Midbrain (tissue), 1 donor: Measurements from ENCODE around the gene MADD.

ENCODE experiments used
- DNase-seq: peaks from one replicate; lab custom pipeline; 2025; lab: John Stamatoyannopoulos, UW

The MADD gene

DNA sequence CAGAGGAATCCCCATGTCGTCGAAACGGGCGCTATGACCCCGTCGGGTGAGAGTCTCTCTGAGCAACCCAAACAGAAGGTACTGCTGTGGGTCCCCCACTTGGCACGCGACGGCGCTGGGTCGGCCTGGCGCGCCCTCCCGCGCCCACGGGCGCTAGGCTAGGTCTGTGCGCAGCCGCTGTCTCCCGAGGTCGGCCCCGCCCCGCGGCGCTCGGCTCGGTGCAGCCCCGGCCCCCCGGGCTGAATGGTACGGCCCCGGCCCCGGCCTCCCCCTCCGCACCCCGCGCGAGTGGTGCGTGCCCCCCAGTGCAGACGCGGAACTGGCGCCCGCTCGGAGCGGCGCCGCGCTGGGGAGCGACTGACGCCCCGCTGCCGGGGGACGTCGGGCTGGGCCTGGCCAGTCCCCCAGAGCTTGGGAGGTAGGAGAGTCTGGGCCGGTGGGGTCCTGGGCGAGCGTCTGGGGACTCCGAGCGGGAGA is at the start of gene MADD:
MADD (plus strand) TSS at position 305 of the 477 bp plus-strand sequence.
- DNase-seq, result peak; percentile 89

DNA sequence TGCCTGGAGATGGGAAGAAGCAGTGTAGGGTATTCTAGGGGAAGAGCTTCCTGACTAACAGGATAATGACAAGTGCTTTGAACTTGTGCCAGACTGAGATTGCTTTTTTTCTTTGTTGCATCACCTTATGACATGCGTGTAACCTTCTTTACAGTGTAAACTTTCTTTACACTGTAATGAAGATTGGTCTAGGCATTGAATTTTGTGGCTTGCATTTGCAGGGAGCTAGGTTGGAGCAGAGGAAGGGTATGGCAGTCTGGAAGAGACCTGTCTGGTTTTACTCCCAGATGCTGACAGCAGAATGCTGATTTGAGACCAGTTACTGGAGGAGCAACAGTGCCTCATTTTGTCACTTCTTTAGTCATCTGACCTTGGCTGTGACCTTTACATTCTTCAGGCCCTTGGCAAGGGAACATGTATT is 49.5 kb upstream of the MADD start:
- no peak for DNase-seq

DNA sequence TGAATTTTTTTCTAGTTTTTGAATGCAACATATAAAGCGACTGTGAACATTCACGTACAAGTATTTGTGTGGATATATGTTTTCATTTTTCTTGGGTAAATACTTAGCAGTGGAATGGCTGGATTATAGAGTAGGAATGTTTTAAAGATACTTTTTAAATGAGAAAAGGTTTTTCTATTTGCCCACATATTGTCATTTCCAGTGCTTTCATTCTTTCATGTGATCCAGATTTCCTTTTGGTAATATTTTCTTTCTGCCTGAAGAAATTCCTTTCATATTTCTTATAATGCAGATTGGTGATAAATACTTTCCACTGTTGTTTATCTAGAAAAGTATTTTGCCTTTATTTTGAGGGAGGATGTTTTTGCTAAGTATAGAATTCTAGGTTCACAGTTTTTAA is 47.2 kb upstream of the MADD start:
- DNase-seq, result no peak

DNA sequence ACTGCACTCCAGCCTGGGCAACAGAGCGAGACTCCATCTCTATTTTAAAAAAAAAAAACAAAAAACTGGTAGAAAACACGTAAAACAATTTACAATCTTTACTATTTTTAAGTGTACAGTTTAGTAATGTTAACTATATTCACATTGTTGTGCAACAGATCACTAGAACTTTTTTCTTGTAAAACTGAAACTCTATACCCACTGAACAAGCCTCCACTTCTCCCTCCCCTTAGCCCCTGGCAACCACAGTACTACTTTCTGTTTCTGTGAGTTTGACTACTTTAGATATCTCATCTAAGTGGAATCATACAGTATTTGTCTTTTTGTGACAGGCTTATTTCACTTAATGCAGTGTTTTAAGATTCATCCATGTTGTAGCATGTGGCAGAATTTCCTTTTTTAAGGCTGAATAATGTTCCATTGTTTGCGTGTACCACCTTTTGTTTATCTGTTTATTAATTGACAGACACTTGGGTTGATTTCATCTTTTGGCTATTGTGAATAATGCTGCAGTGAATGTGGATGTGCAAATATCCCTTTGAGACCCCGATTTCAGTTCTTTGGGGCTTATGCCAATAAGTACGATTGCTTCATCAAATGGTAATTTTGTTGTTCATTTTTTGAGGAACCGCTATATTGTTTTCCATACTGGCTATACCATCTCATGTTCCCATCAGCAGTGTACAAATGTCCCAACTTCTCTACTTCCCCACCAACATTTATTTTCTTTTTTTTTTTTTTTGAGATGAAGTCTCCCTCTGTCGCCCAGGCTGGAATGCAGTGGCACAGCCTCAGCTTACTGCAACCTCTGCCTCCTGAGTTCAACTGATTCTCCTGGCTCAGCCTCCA is 44.2 kb upstream of the MADD start:
- DNase-seq, result no peak

DNA sequence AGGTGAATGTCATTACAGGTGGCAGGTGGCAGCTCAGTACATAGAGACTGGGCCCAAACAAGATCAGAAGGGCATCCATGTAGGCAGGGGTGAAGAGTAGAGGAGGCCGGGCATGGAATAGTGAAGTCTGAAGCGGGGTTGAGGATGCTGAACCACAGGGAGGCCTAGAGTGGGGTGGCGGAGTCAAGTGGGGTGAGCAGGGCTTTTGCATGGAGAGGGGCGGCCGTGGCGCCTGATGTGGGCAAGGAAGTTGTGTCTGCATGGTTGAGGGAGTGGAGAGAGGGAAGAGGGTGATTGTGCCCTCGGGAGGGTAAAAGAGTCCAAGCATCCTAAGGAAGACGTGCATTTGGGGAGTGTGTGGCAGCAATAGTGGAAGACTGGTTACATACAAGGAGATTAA is 40.8 kb upstream of the MADD start:
- no peak for DNase-seq

DNA sequence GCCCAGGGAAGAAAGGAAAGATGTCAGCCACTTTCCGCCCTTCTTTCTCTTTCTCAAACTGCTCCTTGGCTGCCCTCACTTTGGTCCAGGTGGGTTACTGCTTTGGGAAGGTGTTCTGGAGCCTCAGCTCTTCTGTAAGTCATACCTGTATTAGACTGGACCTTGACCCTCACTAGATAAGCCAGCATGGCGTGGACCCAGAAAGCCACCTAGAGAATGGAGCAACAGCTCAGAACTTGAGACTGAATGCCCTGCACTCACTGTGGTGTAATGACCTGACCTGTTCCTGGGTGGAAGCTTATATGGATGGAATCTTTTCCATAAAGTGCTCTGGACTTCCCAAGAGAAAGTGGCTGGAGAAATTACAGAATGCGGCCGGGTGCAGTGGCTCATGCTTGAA is 36.9 kb upstream of the MADD start:
- no peak for DNase-seq

DNA sequence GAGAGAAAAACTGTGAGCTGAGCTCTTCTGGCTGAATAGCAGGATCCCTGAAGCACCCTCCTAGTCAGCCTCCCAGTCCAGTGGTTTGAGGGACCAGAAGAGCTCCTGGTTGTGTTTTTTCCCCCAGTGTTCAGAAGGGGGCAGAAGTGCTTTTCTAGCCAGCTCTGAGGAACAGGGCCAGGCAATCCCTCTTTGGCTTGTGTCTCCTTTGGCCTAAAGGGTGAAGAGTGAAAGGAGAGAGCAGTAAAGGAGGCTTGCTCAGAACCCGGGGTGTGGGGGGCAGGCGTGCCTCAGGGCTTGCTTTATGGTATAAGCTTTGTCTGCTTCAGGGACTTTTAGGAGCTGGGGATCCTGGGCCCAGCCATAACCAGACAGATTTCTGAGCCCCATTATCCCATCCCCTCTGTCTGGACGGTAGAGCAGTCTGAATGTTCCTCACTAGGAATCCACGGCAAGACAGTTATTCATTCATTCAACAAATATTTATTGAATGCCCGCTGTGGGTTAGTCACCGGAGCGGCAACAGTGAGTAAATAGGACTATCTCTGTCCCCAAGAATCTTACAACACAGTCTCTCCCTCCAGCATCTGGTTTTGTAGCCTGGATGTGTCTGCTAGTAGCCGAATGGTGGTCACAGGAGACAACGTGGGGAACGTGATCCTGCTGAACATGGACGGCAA is 35.8 kb upstream of the MADD start:
- peak; percentile 19 for DNase-seq

DNA sequence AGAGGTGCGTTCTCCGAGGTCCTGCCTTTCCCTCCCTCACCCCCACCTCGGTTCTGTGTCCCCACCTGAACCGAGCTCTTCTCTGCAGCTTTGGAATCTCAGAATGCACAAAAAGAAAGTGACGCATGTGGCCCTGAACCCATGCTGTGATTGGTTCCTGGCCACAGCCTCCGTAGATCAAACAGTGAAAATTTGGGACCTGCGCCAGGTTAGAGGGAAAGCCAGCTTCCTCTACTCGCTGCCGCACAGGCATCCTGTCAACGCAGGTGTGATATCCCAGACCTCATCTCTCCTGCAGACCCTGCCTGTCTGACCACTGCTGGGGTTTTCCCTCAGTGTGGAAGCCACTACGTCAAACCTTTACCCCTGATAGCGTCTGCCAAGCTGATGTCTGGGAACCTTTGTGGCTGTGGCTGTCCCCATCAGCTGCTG is 35.2 kb upstream of the MADD start:
- no peak for DNase-seq

DNA sequence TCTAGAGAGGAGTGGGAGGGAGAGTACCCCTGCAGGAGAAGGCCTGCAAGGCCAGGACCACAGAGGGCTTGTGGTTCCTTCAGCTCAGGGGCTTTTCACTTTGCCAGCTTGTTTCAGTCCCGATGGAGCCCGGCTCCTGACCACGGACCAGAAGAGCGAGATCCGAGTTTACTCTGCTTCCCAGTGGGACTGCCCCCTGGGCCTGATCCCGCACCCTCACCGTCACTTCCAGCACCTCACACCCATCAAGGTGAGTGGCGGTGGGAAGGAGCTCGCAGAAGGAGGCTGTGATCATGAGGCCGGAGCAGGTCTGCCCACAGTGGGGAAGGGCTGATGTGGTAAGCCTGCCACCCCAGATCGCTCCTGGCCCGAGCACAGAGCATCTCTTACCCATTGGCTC is 34.8 kb upstream of the MADD start:
- DNase-seq, result no peak

DNA sequence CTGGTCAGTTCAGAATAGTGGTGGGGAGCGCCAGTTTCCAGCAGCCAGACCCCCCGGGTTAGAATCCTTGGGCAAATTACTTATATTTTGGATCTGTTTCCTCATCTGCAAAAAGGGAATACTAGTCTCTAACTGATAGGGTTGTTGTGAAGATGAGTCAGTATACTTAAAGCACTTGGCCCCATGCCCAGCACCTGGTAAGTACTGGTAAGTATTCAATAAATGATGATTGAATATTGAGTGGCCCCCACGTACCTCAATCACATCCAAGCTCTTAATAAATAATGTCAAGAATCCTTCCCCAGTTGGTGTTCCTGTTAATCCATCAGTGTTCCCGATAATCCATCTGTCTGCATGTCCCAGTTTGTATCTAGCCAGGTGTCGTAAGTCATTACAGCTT is 33.5 kb upstream of the MADD start:
- DNase-seq, result no peak

DNA sequence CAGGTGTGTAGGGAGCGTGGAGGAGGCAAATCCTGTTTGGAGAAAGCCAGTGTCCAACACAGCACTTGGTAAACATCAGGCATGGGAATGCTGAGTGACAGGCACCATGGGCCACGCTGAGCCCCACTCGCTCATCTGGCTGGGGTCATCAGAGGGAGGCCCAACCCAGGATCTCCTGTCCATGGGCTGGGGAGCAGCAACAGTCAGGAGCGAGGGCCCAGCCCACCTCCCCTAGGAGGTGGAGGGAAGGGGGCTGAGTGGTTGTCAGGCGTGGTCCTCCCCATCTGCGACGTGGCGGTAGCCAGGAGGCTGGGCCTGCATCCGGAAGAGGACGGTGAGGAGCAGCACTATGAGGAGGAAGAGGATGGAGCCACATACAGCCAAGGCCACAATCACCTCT is 30.1 kb upstream of the MADD start:
- DNase-seq, result no peak

DNA sequence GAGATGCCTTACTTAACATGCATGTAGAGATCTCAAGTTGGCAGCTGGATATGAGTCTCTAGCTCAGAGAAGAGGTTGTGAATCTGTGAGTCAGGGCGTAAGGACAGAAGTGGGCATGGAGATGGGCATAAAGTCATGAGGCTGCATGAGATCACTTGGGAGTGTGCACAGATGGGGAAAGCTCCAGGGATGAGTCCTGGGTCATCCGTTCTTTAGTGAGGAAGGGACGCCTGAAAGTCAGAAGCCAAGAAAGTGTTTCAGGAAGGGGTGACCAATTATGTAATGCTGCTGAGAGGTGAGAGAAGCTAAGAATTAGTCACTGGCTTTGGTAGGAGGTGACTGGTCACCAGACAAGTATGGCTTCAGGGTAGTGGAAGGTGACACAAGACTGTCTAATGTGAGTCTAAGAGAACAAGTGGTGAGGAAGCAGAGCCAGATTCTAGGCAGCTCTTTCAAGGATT is 28.1 kb upstream of the MADD start:
- DNase-seq, result no peak

DNA sequence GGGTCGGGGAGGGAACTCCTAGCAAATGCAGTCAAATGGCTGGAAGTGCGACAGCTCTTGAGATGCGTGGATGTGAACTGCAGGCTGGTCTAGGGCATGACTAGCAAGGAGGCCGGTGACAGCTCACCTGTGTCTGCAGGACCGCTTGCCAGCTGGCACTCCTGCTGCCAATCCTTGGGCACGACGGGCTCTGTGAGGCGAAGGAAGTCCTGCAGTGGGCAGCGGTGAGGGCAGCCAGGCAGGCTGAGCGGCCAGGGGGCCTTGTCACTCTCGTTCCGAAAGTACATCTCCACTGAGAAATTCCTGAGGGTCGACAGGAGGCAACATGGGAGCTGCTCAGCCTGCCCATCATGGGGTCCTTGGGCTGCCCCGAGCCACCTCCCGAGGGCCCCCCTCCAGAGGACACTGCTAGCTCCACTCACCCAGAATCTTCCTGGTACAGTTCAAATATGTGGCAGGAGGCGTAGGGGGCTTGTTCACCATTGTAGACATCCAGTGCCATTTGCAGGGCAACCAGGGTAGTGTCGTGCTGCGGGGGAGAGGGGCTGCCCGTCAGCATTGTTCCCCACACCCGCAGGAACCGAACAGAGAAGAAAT is 27.2 kb upstream of the MADD start:
- no peak for DNase-seq

DNA sequence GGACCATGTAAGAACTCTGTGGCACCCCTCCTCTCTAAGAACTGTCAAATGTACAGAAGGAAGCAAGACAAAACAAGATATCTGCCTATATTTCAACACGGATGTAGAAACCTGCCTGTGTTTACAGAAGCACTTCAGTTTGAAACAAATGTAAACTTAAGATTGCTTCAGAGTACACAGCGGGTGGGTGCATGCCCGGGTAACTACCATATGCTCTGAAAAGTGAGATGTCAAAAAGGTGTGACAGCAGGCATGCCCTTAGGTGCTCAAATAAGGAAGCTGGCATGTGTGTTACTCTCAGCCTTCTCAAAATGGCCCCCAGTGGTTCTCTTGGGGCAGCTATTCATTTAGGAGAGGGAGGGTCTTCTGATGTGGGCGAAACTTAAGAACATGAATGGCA is 26.5 kb upstream of the MADD start:
- DNase-seq, result no peak

DNA sequence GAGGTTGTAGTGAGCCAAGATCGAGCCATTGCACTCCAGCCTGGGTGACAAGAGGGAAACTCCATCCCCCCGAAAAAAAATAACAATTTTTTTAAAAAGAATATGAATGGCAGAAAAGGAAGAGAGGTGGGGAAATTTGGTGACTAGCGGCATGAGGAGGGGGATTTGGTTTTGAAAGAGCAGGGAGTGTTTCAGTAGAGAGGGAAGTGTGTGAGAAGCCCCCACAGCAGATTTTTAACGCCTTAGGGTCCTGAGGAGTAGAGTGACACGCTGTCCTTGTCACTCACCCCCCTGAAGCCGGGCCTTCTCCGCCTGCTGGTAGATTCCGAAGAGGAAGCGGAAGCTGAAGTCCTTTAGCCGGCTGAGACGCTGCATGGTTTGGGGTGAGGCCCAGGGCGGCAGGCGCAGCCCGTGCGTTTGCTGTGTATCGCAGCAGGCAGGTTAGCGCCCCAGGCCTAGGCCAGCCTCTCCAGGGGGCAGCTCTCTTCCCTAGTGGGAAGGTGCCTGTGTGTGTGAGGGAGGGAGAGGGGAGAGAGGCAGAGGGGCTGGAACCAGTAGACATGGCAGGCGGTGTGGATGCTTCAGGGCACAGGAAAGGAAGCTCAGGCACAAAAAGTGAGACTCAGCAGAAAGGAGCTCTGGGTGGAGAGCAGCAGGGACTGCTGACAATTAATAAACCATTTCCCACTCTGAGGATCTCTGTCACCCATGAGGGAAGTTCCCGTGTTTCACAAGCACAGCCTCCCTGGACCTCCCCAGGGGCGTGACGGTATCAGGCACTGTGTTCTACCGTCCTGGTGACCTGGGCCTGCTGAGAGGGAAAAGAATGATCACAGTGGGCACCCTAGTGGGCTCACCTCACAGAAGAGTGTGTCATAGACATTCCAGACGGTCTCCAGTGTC is 25.2 kb upstream of the MADD start:
- DNase-seq, result no peak

DNA sequence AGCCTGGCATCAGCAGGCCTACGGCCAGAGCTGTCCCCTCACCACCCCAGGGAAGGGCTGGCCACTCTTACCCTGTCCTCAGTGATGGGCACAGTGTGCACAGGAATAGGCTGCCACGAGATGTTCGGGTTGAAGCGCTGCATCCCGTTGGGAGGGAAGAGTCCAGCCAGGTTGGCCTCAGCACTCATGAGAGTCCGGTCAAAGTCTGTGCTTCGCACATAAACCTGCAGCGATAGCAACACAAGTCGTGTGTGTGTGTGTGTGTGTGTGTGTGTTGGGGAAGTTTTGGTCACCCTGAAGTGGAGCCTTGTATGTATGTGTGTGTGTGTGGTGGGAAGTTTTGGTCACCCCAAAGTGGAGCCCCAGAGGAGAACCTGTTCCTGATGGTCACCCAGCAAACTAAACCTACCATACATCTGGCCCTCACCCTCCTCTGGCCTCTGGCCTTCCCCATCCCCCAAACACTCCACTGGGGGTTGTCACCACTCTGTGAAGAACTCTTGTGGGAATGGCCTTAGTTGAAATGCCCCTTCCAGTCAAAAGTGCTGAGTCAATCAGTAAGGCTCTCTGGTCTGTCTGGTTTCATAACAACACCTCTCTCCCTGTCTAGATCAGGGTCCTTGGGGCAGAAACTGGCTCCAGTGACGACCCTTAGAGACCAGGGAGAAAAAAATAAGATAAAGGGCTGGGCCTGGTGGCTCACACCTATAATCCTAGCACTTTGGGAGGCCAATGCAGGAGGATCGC is 24.1 kb upstream of the MADD start:
- DNase-seq, result no peak

DNA sequence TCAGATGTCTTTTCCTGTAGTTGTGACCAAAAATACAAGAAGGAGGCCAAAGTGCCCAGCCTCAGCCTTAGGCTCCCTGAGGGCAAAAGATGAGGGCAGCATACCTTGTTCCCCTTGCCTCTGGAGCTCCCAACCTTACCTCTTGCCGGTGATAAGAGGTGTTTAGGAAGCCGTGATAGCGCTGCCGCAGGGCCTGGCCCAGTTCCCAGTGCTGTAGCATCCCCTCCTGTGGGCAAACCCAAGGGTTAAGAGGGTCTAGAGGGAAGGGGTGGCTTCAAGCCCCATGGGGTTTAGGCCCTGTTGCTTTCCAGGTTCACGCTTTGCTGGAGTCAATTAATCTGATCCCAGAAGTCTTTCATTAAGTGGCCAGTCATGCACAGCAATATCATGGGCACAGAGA is 22.4 kb upstream of the MADD start:
- DNase-seq, result no peak

DNA sequence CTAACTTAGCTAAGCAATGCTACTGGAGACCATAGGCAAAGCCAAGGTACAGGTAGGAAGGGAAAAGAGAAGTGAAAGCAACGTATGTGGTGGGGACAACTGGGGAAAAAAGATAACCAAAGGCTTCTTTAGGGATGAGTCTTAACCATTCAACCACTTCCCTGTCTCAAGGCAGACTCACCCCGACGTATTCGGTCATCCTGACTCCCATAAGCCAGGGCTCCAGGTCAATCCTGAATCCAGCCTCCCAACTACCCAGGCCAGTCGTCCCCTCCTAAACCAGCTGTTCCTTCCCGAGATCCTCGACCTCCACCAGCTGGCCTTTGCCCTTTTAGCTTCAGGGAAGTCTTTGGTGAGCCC is 21.6 kb upstream of the MADD start:
- DNase-seq, result no peak

DNA sequence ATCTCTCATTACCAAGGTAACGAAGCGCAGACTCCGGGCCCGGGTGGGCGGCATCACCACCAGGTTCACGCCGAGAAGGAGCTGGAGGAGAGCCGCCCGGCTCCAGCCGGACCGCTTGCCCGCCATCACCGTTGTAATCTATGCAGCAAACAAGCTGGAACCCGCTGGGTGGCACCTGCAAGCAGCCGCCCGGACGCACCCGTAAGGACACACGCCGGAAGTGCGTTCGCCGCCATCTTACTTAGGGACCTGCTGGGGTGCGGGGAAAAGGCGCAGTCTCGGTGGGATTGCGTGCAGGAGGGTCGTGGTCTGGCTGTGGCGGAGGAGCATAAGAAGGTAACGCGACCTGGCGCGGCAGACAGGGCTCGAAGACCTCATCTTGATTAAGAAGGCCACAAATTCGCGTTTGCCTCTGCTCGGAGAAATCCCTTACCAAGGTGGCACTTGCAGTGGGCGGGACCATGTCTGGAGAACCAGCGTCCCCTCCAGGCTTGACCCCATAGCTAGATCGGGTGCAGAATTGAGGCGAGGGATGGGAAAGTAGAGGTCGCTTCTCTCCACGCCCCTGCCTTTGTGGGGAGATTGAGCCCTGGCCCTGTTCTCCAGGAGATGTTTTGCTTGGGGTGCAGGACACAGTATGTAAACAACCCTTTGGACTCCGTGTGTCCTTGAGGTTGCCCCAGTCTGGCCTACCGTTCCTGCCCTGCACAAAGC is 21.1 kb upstream of the MADD start, which contains the start of gene ACP2:
ACP2 (minus strand) TSS at position 151 of the 714 bp plus-strand sequence; CDS start at position 126, 25 bp downstream.
- peak; percentile 91 for DNase-seq

DNA sequence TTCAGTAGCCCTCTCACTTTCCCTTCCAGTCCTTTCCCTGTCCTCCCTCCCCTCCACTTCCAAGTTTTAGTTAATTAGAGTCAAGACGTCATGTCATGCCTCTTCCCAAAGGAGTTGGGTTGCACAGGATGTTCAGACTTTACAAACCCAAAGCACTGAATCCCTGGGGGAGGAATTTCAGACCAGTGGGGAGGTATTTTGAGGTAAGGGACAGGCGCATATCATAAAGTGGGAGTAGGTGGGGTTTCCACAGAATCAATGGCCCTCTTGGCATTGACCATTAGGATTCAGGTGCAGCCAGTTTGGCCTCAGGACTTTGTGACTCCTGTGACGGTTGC is 20.6 kb upstream of the MADD start:
- DNase-seq, result no peak

DNA sequence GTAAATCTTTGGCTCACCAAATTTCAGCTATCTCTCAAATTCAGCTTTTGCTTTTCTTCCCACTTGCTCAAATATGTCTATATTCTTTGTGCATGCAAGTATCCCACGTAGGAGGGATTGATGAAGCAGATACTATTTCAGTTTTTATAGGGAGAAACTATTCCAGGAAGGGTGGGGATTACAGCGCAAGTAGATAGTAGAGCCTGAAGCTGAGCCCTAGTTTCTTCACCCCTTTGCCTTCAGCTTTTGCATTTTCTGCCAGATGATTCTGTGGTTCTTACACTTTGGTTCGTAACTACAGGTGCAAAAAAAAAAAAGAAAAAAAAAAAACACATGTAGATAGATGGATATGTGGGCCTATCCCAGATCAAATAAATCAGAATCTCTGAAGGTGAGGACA is 18.2 kb upstream of the MADD start:
- no peak for DNase-seq
